ENCODE data around the gene PRKCI. TPM values are rescaled to one million over a fixed set of nuclear protein-coding genes. Genes with fewer than 3 reads are reported as not detected.
"Not testable (repeated sequence)": the region's sequence is repeated elsewhere in the genome, so short reads cannot be mapped to it uniquely, and the experiment has no call there.

PRKCI gene
- total RNA-seq, 2 donors from 2014 or later = 21.3 to 27.1 TPM

DNA sequence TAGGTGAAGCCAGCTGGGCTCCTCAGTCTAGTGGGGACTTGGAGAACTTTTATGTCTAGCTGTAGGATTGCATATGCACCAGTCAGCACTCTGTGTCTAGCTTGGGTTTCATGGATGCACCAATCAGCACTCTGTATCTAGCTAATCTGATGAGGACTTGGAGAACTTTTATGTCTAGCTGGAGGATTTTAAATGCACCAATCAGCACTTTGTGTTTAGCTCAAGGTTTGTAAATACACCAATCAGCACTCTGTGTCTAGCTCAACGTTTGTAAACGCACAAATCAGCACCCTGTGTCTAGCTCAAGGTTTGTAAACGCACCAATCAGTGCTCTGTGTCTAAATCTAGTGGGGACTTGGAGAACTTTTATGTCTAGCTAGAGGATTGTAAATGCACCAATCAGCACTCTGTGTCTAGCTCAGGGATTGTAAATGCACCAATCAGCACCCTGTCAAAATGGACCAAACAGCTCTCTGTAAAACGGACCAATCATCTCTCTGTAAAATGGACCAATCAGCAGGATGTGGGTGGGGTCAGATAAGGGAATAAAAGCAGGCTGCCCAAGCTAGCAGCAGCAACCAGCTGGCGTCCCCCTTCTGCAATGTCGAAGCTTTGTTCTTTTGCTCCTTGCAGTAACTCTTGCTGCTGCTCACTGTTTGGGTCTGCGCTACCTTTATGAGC lies 105.8 kb downstream of the PRKCI start:
- not testable (repeated sequence) for H3K9me3 Mint-ChIP-seq; H3K4me1 Mint-ChIP-seq; H3K36me3 Mint-ChIP-seq (ENCODE audit: low read depth); H3K27ac Mint-ChIP-seq; H3K4me3 Mint-ChIP-seq; H3K27me3 Mint-ChIP-seq; ATAC-seq (replicated peaks)

DNA sequence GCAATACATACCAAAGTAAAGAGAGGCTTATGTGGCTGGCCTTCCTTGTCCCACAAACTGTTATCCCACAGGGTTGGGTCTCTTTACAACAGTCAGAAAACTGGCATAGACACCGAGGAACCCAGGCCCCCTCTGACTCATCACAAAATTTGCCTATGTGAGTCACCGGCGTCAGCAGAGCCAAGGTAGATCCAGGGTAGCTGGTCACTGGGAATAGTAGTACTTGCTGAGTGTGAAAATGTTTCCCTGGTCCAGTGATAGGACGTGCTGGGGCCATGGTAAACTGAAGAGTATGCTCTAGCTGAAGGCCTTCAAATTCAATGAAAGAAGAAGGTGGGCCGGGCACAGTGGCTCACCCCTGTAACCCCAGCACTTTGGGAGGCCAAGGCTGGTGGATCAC lies 108.1 kb downstream of the PRKCI start:
- Mint-ChIP-seq H3K36me3 (ENCODE audit: low read depth) (no peaks in the 10 kb centered on the region), H3K27me3 (no peaks in the 10 kb centered on the region), H3K9me3 (no peaks in the 10 kb centered on the region), H3K4me3 (no peak overlapping the region), H3K4me1 (no peaks in the 10 kb centered on the region), H3K27ac (no peak overlapping the region)
- ATAC-seq (replicated peaks) = peak; percentile 66

DNA sequence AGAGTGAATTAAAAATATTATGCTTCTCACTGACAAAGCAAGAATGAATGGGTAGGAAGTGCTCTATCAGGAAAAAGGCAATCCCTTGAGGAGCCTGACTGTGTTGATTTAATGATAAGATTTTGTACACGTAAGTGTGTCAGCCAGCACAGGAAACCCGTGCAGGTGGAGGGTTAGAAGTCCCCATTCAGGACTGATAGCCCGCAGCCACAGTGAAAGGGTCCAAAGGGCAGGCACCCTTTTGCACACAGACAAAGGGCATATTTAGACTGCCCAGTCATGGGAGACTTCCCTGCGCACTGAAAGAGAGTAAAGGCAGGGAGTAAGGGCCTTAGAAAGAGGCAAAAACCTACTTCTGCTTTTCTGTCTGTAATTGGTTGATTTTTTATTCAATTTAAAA lies 108.9 kb downstream of the PRKCI start:
- Mint-ChIP-seq H3K4me3 (no peak overlapping the region), H3K27ac (no peak overlapping the region), H3K9me3 (no peaks in the 10 kb centered on the region), H3K36me3 (ENCODE audit: low read depth) (no peaks in the 10 kb centered on the region), H3K27me3 (no peaks in the 10 kb centered on the region), H3K4me1 (no peaks in the 10 kb centered on the region)
- ATAC-seq (replicated peaks) = no peak

DNA sequence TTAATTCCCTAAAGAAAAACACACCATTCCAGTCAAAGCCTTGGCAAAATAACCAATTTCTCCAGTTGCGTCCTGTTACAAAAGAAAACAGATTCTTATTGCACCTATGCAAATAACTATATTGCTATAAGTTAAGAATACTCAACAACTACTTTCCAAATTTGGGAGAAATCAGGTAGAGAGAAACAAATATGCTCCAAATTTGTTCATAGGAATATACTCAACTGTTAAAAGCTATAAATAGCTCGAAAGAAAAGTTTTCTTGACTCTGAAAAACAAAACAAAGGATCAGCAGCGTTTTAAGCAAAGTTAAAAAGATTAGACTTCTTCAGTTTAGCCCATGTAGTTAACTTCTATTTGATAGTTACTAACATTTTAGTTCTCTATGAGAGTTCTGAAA lies 115.2 kb downstream of the PRKCI start:
- H3K4me1 Mint-ChIP-seq = no peaks in the 10 kb centered on the region
- no peak overlapping the region for H3K4me3 Mint-ChIP-seq
- ATAC-seq (replicated peaks) = no peak
- no peak overlapping the region for H3K27ac Mint-ChIP-seq
- H3K27me3 Mint-ChIP-seq = no peaks in the 10 kb centered on the region
- H3K36me3 Mint-ChIP-seq (ENCODE audit: low read depth) = no peaks in the 10 kb centered on the region
- H3K9me3 Mint-ChIP-seq = no peaks in the 10 kb centered on the region

DNA sequence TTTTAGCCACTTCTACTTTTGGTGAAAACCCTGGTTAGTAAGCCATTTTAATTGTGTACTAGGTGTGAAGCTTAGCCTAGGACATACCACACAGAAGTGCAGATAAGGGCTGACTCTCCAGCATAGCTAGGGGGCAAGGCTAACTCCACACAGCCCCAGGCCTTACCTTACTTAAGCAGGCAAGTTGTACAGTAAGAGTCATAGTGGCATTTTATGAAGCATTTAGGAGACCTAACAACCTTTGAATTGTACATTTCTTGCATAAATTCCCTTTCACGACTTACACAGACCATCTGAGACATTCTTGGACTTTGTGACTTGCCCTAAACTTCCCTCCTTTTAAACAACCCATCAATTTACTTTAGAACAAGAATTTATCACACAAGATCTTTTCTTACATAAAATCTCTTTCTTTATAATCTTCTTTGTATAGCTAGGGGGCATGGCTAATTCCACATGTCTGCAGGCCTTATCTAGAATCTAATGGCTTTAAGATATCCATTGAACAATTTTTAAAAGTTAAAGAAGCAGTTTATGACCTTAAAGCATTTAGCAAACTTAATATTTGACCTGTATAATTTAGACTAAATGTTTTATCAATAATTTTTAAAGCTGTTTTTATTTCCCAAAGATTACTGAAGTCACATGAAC lies 116.6 kb downstream of the PRKCI start:
- Mint-ChIP-seq H3K4me1 (no peaks in the 10 kb centered on the region), H3K27me3 (no peaks in the 10 kb centered on the region), H3K27ac (no peak overlapping the region), H3K9me3 (no peaks in the 10 kb centered on the region), H3K36me3 (ENCODE audit: low read depth) (no peaks in the 10 kb centered on the region), H3K4me3 (no peak overlapping the region)
- ATAC-seq (replicated peaks) = no peak

DNA sequence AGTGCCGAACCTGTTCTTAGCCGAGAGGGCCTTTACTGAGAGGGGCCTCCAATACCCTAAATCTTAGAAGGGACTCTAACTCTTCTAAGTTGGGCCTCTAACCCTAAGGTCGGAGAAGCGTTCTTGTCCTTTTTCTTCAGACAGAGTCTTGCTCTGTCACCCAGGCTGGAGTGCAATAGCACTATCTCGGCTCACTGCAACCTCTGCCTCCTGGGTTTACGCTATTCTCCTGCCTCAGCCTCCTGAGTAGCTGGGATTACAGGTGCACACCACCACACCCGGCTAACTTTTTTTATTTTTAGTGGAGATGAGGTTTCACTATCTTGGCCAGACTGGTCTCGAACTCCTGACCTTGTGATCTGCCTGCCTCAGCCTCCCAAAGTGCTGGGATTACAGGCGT lies 120.0 kb downstream of the PRKCI start:
- not testable (repeated sequence) for H3K4me1 Mint-ChIP-seq; H3K36me3 Mint-ChIP-seq (ENCODE audit: low read depth); H3K27ac Mint-ChIP-seq; ATAC-seq (replicated peaks); H3K4me3 Mint-ChIP-seq; H3K27me3 Mint-ChIP-seq; H3K9me3 Mint-ChIP-seq

DNA sequence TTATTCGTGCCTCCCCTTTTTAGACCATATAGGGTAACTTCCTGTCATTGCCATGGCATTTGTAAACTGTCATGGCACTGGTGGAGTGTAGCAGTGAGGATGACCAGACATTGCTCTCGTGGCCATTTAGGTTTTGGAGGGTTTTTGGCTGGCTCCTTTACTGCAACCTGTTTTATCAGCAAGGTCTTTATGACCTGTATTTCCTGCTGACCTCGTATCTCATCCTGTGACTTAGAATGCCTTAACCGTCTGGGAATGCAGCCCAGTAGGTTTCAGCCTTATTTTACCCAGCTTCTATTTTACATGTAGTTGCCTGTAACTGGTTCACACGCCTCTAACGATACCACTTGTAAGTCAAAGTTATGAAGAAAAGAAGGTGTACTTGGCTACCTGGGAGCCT lies 121.6 kb downstream of the PRKCI start:
- not testable (repeated sequence) for H3K36me3 Mint-ChIP-seq (ENCODE audit: low read depth); H3K4me3 Mint-ChIP-seq; H3K4me1 Mint-ChIP-seq; H3K9me3 Mint-ChIP-seq; H3K27ac Mint-ChIP-seq; ATAC-seq (replicated peaks); H3K27me3 Mint-ChIP-seq

DNA sequence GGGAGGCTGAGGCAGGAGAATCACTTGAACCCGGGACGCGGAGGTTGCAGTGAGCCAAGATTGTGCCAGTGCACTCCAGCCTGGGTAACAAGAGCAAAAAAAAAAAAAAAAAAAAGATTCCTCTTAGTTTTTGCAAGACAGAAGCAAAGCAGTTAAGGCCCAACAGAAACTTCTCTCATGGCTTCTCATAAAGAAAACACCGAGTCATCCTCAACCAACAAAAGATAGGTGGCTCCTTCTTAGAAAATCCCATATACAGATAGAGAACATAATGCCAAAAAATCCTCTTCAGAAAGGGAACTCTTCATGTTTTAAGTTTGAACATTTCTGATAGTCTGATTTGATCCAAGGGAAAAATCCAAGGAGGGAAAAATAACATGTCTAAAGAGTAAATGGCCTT lies 122.7 kb downstream of the PRKCI start:
- H3K27me3 Mint-ChIP-seq = no peaks in the 10 kb centered on the region
- H3K4me1 Mint-ChIP-seq = peaks cover 3% of the 10 kb centered on the region
- no peaks in the 10 kb centered on the region for H3K9me3 Mint-ChIP-seq
- H3K36me3 Mint-ChIP-seq (ENCODE audit: low read depth) = no peaks in the 10 kb centered on the region
- no peak overlapping the region for H3K4me3 Mint-ChIP-seq
- no peak for ATAC-seq (replicated peaks)
- H3K27ac Mint-ChIP-seq = no peak overlapping the region

DNA sequence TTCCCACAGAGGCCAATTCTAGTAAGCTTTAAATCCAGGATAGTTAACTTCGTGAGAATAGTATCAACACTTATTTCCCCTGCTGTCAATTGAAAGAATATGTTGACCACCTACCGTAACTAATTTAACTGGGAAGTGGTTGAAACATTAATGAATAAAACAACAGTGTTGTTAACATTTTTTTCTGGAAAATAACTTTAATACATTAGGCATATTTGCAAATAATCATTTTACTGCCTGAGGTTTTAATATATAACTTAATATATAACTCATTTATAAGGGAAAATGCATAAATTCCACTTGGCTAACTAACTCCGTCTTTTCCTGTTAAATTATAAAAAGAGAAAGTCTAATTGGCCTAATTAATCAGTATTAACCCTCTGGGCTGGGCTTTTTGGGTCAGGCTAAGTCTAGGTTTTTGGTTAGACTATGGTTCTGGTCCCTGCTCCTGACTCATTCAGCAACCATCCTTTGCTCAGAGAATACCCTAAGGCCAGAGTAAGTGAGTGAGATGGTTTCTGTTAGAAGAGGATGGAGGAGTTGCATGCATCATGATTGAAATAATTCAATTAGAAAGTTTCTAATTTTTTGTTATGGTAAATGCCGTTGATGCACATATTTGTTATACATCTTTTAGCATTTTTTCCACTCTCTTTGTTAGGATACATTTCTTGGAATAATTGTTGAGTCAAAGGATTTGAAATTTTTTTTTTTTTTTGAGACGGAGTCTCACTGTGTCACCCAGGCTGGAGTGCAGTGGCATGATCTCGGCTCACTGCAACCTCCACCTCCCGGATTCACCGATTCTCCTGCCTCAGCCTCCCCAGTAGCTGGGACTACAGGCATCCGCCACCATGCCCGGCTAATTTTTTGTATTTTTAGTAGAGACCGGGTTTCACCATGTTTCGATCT lies 124.5 kb downstream of the PRKCI start:
- Mint-ChIP-seq H3K27me3 (no peaks in the 10 kb centered on the region), H3K36me3 (ENCODE audit: low read depth) (no peaks in the 10 kb centered on the region), H3K4me1 (peaks cover 5% of the 10 kb centered on the region), H3K4me3 (no peak overlapping the region), H3K9me3 (no peaks in the 10 kb centered on the region), H3K27ac (no peak overlapping the region)
- ATAC-seq (replicated peaks) = no peak

DNA sequence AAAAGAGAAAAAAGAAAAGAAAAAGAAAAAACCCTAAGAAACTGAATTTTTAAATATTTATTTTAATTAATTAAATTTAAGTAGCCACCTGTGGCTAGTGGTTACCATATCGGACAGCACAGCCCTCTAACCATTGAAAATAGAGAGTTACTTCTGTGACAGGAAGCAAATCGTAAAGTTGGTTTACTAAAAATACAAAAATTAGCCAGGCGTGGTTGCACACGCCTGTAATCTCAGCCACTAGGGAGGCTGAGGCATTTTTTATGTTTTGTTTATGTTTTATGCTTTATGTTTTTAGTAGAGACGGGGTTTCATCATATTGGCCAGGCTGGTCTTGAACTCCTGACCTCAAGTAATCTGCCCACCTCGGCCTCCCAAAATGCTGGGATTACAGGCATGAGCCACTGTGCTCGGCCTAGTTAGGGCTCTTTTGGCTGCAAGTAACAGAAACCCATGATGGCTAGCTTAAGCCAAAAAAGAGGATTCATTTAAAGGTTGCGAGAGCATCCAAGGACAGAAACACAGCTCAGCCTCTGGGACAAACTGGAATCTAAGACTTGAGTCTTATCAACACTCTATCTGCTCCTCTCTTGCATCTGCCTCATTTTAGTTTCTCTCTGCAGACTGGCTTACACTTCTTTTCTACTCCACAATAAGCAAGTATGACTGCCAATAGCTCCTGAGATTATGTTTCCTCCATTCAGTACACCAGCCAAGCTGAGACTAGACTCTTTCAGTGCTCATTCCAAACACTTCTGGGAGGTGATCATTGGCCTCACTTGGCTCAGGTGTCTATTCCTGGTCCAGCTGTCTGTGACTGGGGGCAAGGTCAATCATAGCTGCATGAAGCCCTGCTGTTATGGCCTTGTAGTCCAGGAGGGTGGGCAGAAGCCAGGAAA lies 128.5 kb downstream of the PRKCI start:
- Mint-ChIP-seq H3K9me3 (no peaks in the 10 kb centered on the region), H3K36me3 (ENCODE audit: low read depth) (no peaks in the 10 kb centered on the region), H3K4me1 (peaks cover 10% of the 10 kb centered on the region), H3K4me3 (no peak overlapping the region), H3K27me3 (no peaks in the 10 kb centered on the region), H3K27ac (no peak overlapping the region)
- no peak for ATAC-seq (replicated peaks)

DNA sequence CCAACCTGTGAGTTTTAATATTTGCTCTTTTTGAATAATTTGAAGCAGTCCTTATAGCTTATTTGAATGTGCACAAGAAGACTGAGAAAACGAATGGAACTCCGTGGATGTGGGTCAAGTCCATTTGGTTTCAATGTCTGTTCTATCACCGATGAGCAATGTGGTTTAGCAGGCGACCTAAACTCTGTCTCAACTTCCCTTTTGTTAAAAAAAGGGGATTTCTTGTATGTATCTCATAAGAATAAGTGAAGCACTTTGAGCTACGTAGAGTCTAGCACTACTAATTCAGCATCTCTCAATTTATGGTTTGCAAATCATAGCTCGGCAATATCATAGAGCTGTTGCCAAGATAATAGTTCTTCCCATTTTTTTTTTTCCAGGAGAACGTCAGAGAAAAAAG lies 130.7 kb downstream of the PRKCI start:
- Mint-ChIP-seq H3K9me3 (no peaks in the 10 kb centered on the region), H3K4me3 (no peak overlapping the region), H3K4me1 (peaks cover 18% of the 10 kb centered on the region), H3K27me3 (no peaks in the 10 kb centered on the region), H3K27ac (no peak overlapping the region), H3K36me3 (ENCODE audit: low read depth) (no peaks in the 10 kb centered on the region)
- ATAC-seq (replicated peaks) = peak; percentile 28

DNA sequence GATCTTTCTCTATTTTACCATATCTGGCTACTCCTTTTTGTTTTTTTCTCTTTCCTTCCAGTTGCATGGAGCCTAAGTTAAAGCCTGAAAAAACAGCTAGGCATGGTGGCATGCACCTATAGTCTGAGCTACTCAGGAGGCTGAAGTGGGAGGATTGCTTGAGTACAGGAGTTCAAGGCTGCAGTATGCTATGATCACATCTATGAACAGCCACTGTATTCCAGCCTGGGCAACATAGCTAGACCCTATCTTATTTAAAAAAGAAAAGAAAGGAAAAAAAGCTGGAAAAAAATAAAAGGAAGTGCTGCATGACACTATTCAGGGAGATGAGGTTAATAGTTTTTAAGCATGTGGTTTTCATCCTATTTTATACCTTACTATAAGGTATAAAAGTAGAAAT lies 131.3 kb downstream of the PRKCI start:
- Mint-ChIP-seq H3K4me3 (no peak overlapping the region), H3K27me3 (no peaks in the 10 kb centered on the region), H3K27ac (no peak overlapping the region), H3K4me1 (peaks cover 21% of the 10 kb centered on the region), H3K9me3 (no peaks in the 10 kb centered on the region), H3K36me3 (ENCODE audit: low read depth) (peaks cover 5% of the 10 kb centered on the region)
- ATAC-seq (replicated peaks) = no peak

DNA sequence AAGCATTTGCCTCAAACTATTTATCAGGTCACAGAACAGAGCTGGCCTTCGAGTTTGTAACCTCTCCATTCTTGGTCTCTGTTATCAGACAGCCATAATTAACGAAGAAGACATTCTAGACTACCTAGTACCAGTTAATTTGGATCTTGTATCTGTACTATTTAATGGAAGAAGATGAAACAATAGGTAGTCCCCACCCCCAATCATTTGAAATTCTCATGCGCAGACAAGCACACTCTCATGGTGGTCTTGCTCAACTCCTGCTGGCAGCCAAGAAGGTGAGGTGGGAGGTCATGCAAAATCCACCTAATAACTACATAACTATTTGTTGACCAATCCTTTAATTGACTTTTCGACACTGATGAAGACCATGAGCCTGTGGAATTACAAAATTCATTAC lies 132.5 kb downstream of the PRKCI start:
- Mint-ChIP-seq H3K36me3 (ENCODE audit: low read depth) (peaks cover 13% of the 10 kb centered on the region), H3K4me1 (peaks cover 25% of the 10 kb centered on the region)

More for the DNA sequence above, 132.5 kb downstream of the PRKCI start:
- ATAC-seq (replicated peaks) = no peak
- Mint-ChIP-seq H3K4me3 (no peak overlapping the region), H3K27me3 (no peaks in the 10 kb centered on the region), H3K9me3 (no peaks in the 10 kb centered on the region), H3K27ac (no peak overlapping the region)

Measured in activated T-helper 17 cell treated with anti-CD3 and anti-CD28 coated beads, Interleukin-2, amount 50 U/mL, for 72 hours (primary cell).